Activated T-cell treated with anti-CD3 and anti-CD28 coated beads, Interleukin-2, amount 50 U/mL, for 1 hour (primary cell): ENCODE results near the gene RAD21L1.

Experiments
- DNase-seq: peaks from one replicate; pipeline ENCODE4 v3.0.0-alpha.2; 2020

The RAD21L1 gene

DNA sequence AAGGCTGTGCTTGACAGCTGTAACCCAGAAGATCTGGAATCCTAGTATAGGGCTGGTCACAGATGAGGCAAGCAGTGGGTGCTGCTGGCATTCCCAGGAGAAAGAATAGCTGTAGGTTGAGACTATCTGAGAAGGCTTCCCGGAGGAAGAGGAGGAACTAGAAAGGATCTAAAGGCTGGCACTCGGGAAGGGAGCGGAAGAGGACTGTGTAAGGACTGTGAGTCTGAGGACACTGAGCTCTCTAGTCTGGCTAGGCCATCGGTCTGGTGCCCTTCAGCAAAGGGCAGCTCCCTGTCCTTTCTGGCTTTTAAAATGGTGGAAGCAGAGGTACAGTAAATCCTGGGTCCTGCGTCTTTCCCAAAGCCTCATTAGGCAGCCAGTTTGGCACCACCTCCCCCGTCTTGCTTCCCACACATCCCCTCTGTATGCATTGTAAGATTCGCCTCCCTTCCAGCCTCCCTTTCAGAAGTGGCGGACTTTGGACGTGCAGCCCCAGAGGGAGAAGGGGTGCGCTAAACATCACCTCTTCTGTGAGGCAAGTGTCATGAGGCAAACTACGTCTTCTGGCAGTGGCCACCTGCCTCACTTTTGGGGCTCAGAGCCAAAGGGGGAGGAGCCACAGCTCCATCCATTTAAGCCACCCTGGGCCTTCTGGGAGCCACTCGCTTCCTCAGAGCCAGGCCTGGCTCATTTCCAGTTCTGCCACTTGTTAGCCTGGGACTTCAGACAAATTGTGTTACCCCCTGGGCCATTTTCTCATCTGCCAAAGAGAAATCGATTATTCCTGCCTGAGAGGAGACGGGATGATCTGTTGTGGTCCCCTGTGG is 48.9 kb downstream of the RAD21L1 start:
- no peak for DNase-seq

DNA sequence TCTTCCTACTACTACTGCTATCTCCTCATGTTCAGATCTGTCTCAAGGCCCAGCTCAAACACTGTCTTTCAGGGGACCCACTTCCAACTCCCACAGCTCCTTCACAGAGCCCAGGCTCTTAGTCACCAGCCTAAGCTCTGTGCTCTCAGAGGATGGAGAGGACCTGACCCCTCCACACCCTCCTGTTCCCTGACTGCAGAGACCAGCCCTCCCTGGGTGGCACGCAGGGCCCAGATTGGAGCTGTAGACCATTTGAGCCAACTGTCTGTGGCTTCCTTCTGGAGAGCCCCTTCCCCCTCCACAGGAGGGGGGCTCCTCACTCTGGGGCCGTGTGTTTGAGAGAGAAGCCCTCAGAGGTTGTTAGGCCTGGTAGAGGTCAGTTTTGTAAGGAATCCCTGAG is 50.1 kb downstream of the RAD21L1 start:
- no peak for DNase-seq

GRCh38 chr20:1277529-1278322 is 51.9 kb downstream of the RAD21L1 start:
- DNase-seq, result no peak

- DNase-seq, result no peak
These were observed 53.1 kb downstream of the RAD21L1 start for GRCh38 chr20:1278993-1279392.

GRCh38 chr20:1280195-1281102 is 54.6 kb downstream of the RAD21L1 start:
- no peak for DNase-seq

GRCh38 chr20:1281279-1282057 is 55.6 kb downstream of the RAD21L1 start:
- DNase-seq, result no peak

GRCh38 chr20:1282966-1283365 is 57.1 kb downstream of the RAD21L1 start:
- no peak for DNase-seq

- no peak for DNase-seq
These were observed 58.0 kb downstream of the RAD21L1 start for GRCh38 chr20:1283522-1284510.

GRCh38 chr20:1286267-1287024 is 60.6 kb downstream of the RAD21L1 start:
- peak; percentile 38 for DNase-seq

- peak; percentile 8 for DNase-seq
These were observed 61.5 kb downstream of the RAD21L1 start for GRCh38 chr20:1287306-1287705.

- DNase-seq, result no peak
These were observed 62.1 kb downstream of the RAD21L1 start for GRCh38 chr20:1287787-1288569.

DNA sequence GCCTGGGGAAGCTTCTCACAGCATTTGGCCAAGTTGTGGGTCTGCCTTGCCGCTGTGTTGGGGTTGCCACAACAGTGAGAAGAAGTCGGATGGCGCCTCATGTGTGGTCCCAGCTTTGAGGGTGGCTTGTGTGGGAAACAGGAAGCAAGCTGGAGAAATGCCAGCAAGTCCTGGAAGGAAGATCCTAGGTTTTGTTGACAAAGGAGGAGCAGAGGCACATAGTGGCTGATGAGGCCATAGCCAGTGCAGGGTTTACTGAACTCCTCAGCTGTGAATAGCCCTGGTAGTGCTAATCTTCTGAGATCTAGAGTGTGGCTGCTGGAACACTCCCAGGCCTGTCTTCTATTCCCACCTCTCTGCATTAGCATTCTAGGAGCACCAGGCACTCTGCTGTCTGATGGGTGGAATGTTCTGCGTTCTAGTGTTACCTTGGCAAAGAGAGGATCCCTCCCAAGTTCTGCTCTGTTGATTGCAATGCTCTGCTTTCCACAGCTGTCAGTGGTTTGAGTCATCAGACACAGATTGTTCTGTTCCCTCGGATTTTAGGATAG is 65.4 kb downstream of the RAD21L1 start:
- no peak for DNase-seq

- no peak for DNase-seq
These were observed 66.8 kb downstream of the RAD21L1 start for GRCh38 chr20:1292620-1293019.

DNA sequence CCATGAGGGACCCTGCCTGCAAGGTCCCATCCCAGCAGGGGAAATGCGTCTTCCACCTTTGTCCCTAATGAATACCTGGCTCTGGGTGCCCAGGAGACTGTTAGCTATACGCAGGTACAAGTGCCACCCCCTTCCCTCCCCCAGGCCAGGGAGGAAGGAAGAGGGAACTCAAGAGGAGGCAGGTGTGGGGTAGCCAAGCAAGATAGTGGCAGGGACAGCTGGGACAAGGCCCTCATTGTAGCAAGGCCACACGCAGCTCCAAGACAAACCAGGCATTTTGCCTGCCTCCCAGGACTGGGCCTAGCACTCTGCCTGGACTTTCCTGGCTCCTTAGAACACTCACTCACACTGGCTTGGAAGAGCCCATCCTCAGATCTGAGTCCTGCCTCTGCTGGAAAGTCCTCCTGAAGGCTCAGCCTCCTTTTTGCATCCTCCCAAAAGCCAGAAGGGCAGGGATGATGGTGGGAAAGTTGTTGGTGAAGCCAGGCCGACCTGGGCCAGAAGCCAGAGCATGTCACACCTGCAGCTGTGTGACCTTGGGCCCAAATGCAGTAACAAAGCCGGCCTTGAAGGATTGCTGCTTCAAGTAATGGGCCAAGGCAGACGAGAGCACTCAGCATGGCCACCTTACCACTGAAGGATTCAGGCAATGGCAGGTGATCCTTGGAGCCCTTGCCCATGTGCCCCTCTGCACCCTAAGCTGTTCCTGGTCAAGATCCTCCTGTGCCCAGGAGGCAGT is 68.0 kb downstream of the RAD21L1 start:
- DNase-seq, result no peak

- no peak for DNase-seq
These were observed 68.7 kb downstream of the RAD21L1 start for GRCh38 chr20:1294497-1294896.

DNA sequence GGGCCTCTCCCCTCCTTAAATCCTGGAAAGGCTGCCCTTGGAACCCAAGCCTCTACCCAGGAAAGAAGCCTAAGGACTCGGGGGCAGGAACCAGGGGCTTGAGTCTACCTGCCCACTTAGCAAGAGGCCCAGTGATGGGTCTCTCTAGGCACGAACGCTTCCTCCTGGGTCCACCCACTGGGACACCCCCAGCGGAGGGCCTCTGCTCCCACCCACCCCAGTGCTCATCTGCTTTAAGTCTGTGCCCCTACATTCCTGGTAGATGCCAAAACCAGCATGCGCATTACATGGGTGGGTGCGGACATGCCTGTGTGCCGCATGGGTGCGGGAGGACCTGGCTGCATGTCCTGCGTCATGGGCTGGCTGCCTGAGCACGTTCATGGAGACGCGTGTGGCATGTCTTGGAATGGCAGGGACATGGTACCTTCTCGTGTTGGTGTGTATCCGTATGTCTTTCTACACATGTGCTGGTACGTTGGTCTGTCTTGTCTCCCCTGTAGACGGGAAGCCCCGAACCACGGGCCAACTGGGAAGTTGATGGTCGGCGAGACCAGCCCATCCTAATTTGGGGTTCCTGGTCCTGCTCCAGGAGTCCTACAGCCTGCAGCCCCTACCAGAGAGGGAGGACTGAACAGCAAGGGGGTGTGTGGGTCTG is 69.6 kb downstream of the RAD21L1 start:
- DNase-seq, result no peak

GRCh38 chr20:1296117-1296610 is 70.3 kb downstream of the RAD21L1 start:
- no peak for DNase-seq

GRCh38 chr20:1296922-1297321 is 71.1 kb downstream of the RAD21L1 start:
- no peak for DNase-seq
